ENCODE measurements around the gene PIGU.
A peak's percentile ranks its signal among the peaks of the same experiment; 100 is the strongest.

DNA sequence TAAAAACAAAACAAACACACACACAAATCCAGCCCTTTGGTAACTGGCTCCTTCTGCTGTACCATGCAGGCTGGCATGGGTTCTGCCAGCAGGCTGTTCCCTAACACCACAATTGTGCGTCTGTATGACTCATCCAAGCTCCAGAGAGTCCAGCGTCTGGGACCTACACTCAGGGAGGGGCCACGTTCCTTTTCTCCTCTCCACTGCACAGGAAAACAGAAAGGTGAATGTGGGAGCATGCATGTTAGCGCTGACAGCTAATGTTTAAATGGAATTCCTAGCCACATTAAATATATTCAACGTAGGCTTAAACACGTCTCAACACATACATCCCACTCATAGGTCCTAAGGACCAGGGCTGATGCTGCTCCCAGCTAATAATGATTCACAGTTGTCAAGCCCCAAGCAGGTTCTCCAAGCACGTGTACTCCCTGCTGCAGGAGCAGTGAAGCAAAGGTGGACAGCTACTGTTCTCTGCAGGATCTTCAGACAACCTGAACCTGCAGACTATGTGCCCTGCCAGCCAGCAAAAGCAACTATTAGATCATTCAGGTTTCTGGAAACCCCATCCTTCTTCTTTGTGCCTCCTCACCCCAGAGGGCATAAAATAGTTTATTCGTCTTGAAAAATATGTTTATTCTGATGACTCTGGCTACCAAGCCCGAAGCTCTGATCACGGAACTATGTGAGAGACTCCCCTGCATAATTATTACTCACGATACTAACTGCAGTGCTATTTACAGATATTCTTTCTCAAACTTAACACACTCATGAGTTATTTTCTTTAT, 97.5 kb downstream of the PIGU start:
- TF ChIP-seq POLR2A (IDR thresholded peaks at IDR 0.05) = no peak
- TF ChIP-seq, protein P1, sequence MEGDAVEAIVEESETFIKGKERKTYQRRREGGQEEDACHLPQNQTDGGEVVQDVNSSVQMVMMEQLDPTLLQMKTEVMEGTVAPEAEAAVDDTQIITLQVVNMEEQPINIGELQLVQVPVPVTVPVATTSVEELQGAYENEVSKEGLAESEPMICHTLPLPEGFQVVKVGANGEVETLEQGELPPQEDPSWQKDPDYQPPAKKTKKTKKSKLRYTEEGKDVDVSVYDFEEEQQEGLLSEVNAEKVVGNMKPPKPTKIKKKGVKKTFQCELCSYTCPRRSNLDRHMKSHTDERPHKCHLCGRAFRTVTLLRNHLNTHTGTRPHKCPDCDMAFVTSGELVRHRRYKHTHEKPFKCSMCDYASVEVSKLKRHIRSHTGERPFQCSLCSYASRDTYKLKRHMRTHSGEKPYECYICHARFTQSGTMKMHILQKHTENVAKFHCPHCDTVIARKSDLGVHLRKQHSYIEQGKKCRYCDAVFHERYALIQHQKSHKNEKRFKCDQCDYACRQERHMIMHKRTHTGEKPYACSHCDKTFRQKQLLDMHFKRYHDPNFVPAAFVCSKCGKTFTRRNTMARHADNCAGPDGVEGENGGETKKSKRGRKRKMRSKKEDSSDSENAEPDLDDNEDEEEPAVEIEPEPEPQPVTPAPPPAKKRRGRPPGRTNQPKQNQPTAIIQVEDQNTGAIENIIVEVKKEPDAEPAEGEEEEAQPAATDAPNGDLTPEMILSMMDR (IDR thresholded peaks at IDR 0.05) = peak; percentile 11 to 29 (median 20)
